Neural progenitor cell (in vitro differentiated cells): ENCODE results near the gene MIR17HG.

Source experiments
- EZH2 ChIP-seq: fragments of 200-600 bp; sonication (generic); IDR thresholded peaks from 2 replicates; pipeline ENCODE4 v1.6.1; 2017; ENCODE audit warnings: antibody characterized with exemption, mild to moderate bottlenecking, moderate library complexity
- EZH2phosphoT487 ChIP-seq: fragments of 200-600 bp; sonication (generic); IDR thresholded peaks from 2 replicates; pipeline ENCODE4 v1.6.1; 2017; ENCODE audit warnings: antibody characterized with exemption
- TF ChIP-seq, protein P1 (sequence below): fragments of 200-600 bp; sonication (generic); IDR thresholded peaks from 2 replicates; pipeline ENCODE4 v1.5.1; 2017; ENCODE audit warnings: antibody characterized with exemption, mild to moderate bottlenecking

GRCh38 chr13:91400671-91401070 is 53.2 kb downstream of the MIR17HG start:
- TF ChIP-seq, protein P1, sequence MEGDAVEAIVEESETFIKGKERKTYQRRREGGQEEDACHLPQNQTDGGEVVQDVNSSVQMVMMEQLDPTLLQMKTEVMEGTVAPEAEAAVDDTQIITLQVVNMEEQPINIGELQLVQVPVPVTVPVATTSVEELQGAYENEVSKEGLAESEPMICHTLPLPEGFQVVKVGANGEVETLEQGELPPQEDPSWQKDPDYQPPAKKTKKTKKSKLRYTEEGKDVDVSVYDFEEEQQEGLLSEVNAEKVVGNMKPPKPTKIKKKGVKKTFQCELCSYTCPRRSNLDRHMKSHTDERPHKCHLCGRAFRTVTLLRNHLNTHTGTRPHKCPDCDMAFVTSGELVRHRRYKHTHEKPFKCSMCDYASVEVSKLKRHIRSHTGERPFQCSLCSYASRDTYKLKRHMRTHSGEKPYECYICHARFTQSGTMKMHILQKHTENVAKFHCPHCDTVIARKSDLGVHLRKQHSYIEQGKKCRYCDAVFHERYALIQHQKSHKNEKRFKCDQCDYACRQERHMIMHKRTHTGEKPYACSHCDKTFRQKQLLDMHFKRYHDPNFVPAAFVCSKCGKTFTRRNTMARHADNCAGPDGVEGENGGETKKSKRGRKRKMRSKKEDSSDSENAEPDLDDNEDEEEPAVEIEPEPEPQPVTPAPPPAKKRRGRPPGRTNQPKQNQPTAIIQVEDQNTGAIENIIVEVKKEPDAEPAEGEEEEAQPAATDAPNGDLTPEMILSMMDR, result no peak
- TF ChIP-seq EZH2phosphoT487 (no peak), EZH2 (no peak)
